Measurements from ENCODE around the gene PDYN.
"Not testable (repeated sequence)": the region's sequence is repeated elsewhere in the genome, so short reads cannot be mapped to it uniquely, and the experiment has no call there.

PDYN gene

GRCh38 chr20:1993986-1994385, at the start of gene PDYN:
Gene PDYN, minus strand, starts transcription at chr20:1994058. Its CDS starts 10,974 bp downstream, at chr20:1983084.
- DNase-seq (ENCODE audit: low spot score) = no peak

GRCh38 chr20:2042400-2042799, 48.5 kb upstream of the PDYN start:
- DNase-seq (ENCODE audit: low spot score) = no peak

GRCh38 chr20:2038161-2038560, 44.3 kb upstream of the PDYN start:
- no peak for DNase-seq (ENCODE audit: low spot score)

GRCh38 chr20:2037296-2037914, 43.5 kb upstream of the PDYN start:
- DNase-seq (ENCODE audit: low spot score) = no peak

DNA sequence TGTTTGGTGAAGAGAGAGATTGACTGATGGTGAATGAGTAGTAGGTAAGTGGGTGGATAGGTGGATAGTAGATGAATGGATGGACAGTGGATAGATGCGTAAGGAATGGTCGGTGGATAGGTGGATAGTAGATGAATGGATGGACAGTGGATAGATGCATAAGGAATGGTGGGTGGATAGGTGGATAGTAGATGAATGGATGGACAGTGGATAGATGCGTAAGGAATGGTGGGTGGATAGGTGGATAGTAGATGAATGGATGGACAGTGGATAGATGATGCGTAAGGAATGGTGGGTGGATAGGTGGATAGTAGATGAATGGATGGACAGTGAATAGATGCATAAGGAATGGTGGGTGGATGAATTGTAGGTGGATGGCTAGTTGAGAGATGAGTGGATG, 42.5 kb upstream of the PDYN start:
- not testable (repeated sequence) for DNase-seq (ENCODE audit: low spot score)

- peak; percentile 3 for DNase-seq (ENCODE audit: low spot score)
Measured at GRCh38 chr20:2032168-2032567, 38.3 kb upstream of the PDYN start.

DNA sequence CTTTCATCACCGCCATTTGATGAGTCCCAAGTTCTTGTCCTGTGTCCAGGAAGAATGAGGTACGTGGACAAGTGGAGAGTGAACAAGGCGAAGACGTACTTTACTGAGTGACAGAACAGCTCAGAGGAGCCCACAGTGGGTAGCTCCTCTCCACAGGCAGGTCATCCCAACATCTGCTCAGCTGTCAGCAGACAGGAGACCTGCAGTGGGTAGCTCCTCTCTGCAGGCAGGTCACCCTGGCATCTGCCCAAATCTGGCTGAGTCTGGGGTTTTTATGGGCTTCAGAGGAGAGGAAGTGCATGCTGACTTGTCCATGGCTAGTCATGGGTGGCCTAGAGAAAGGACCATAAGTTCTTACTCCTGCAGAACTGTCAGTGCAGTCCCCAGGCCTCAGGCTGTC, 32.7 kb upstream of the PDYN start:
- DNase-seq (ENCODE audit: low spot score) = no peak

DNA sequence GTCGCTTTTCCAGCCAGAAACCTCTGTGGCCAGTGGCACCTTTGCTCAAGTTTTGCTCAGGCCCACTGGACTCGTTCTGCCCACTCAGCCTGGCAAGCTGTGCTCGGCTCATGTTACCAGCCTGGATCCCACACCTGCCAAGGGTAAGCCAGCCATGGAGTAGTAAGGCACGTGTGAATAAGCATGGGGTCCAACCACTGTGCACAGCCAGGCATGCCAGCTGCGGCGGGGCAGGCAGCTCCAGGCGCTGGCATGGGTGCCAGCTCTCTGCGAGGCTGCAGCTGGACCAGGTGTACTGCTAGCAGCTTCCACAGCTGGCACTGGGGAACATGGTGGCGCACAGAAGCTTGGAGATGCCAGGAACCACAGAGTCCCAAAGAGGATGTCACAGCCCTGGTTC, 32.1 kb upstream of the PDYN start:
- no peak for DNase-seq (ENCODE audit: low spot score)

DNA sequence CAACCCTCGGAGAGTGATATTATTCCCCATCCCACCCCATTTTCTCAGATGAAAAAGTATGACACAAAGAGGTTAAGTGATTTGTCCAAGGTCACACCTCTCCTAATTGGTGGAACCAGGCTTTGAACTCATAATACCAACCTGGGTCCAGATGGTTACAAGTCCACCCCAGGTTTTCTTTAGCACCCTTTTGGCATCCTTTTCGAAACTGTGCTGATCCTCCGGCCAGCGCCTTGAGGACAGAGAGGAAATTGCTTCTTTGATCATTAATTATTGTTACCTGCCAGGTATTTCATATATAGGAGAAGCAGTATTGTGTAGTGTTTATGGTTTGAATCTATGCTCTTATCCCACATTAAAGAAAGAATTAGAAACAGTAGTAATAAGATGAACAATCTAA, 29.3 kb upstream of the PDYN start:
- no peak for DNase-seq (ENCODE audit: low spot score)

DNA sequence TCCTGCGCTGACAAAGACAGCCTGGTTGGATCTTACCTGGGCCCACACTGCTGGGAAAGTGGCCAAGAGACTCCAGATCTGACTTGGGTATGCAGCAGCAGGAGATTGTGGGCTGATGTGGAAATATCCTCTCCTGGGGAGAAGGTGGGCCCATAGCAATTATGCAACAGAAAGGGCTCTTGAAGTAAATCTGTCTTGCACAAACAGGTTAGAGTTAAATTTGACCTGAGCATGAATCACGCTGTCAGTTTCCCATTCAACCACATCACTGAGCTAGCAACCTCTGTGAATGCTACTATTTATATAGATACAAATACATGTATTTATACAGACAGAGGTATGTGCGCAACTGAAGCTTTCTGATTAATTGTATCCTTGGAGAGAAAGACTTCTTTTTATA, 28.3 kb upstream of the PDYN start:
- DNase-seq (ENCODE audit: low spot score) = no peak

DNA sequence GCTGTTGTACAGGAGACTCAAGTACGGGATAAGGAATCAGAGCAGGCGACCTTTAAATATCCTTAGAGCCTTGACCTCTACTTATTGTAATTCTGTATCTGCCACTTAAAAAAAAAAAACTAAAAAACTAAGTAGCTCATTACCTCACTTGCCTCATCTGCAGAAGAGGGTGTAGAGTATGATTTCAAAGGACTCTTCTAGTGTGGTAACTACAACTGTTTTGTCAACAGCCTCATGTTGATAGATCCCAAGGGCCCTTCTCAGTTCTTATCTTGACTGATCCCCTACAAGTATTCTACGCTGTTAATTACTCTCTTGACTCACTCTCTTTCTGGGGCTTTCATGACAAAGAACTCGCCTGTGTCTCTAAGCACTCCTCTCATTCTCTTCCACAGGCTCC, 16.7 kb upstream of the PDYN start:
- DNase-seq (ENCODE audit: low spot score) = no peak

DNA sequence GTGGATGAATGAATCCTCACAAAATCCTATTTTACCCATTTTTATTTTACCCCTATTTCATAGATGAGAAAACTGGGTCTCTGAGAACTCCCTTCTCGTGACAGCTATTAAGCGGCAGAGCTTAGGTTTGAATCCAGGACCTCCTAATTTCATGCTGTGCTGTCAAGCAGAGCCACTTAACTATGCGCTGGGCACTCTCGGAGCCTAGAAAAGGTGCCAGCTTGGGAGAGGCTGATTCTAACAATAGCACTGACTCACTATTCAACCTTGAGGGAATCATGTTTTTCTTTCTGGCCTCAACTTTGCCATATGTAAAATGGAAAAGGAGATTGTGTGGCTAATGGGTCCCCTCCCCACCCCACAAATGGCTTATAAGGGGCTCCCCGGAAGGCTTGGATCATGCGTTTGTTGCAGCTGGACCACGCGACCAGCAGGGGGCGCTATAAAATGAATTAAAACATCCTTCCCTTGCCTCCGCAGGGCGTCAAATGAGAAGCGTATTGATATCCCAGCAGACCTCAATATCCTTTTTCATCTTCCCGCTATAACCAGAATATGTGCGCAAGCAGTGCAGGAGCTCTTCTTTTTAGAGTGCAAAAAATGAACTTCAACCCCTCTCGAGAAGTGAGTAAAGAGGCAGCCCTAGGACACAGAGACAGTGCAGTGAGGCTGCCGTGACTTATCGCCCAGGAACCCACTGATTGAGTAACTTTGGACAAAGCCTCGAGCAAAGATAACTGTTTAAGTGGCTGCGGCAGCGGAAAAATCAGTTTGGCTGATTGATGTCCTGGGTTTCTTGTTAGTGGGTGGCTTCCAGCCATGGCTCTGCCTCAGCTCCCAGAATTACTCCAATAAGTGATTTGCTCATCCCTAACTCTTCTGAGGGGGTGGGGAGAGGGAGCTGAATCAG, 12.8 kb upstream of the PDYN start:
- DNase-seq (ENCODE audit: low spot score) = peak; percentile 58

DNA sequence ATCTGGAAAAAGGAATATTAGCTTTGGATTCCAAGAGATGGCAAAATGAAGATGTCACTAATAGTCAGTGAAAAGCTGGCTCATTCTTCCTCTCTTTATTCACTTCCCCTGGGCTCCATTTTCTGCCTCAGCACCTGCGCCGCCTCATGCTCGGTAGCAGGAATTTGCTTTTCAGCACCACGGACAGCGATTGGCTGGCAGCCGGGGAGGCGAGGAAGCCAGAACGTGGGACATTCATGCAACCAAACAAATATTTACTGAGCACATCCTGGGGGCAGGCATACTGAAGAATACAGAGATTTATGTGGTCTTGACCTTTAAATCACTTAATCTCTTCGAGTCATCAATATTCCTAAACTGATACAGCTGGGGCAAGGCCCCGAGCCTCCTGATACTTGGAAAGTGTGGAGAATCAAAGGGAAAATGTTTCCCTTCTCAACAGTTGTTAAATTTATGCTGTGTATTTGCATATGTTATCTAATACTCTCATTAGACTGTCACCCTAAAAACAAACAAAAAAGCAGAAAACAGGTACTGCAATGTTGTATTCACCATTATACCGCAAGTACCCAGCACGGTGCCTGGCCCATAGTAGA, 12.1 kb upstream of the PDYN start:
- peak; percentile 72 for DNase-seq (ENCODE audit: low spot score)

GRCh38 chr20:2005359-2005758, 11.5 kb upstream of the PDYN start:
- DNase-seq (ENCODE audit: low spot score) = no peak

DNA sequence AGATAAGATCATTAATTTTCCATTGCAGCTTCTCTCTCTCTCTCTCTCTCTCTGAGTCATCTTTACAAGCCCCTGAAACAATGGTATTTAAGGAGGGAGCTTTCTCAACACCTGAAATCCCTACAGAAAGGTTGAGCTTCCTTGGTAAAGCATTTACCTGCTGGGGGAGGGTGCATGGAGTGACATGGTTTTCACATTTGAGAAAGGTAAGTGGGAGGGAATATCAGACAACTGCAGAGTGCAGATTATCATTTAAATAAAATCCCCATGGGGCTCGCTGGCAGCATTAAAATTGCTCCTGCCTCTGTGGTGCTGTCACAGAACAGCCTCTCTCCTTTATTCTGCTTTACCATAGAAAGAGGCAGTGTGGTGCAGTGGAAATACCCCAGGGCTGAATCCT, 10.3 kb upstream of the PDYN start:
- no peak for DNase-seq (ENCODE audit: low spot score)

DNA sequence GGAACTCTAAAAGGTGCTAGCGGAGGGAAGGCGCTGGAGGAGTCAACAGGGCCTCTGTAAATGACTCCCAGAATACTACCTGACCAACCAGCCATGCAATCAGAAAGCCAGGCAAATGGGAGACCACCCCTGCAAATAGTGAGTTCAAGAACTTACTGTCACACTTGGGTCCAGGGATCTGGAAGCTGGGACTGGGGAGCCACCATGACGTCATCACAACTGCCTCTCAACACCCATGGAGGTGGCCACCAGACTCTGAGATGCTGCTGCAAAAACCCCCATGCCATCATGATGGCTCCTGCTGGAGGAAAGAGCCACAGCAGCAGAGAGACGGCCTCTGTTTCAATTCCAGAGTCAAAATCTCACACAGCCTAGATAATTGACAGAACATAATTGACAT, 8.5 kb upstream of the PDYN start:
- DNase-seq (ENCODE audit: low spot score) = no peak

- no peak for DNase-seq (ENCODE audit: low spot score)
Measured at GRCh38 chr20:2001119-2001518, 7.3 kb upstream of the PDYN start.

DNA sequence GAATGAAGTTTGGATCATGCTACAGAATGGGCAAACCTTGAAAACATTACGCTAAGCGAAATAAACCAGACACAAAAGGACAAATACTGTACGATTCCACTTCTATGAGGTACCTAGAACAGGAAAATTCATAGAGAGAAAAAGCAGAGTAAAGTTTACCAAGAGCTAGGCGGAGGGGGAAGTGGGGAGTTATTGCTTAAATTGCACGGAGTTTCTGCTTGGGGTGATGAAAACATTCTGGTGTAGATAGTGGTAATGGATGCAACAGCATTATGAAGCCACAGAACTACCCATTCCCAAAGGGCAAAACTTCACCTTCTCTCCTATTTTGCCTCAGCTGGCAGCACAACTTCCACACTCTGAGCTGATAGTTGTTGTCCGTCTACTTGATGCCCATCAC, 6.4 kb upstream of the PDYN start:
- DNase-seq (ENCODE audit: low spot score) = no peak

DNA sequence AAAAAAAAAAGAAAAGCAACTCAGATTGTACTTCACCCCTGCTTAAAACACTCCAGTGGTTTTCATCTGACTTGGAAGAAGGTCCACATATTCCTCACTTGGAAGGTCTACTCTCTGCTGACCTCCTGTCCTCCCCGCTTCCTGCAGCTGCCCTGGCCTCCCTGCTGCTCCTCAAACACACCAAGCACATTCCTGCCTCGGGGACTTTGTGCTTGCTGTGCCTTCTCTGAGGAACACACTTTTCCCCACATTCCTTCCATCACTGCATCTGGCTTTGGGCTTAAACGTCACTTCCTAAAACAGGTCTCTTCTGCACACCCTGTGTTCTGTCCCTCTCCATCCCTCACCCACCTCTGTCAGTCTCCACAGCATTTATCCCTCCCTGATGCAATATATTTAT, 4.9 kb upstream of the PDYN start:
- no peak for DNase-seq (ENCODE audit: low spot score)

DNA sequence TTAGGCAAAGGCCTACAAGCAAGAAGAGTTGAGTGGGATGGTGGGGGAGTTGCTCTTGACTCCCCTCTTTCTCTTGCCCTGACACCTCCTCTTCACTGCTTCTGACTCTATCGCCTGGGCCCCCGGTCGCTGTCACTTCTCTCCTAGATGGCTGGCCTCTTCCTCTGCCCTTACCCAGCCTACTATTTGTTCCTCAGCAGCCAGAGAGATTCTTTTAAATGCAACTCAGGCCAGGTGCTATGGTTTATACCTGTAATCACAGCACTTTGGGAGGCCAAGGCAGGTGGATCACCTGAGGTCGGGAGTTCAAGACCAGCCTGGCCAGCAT, 4.3 kb upstream of the PDYN start:
- DNase-seq (ENCODE audit: low spot score) = no peak

- DNase-seq (ENCODE audit: low spot score) = no peak
Measured at GRCh38 chr20:1997483-1998192, 3.8 kb upstream of the PDYN start.

DNA sequence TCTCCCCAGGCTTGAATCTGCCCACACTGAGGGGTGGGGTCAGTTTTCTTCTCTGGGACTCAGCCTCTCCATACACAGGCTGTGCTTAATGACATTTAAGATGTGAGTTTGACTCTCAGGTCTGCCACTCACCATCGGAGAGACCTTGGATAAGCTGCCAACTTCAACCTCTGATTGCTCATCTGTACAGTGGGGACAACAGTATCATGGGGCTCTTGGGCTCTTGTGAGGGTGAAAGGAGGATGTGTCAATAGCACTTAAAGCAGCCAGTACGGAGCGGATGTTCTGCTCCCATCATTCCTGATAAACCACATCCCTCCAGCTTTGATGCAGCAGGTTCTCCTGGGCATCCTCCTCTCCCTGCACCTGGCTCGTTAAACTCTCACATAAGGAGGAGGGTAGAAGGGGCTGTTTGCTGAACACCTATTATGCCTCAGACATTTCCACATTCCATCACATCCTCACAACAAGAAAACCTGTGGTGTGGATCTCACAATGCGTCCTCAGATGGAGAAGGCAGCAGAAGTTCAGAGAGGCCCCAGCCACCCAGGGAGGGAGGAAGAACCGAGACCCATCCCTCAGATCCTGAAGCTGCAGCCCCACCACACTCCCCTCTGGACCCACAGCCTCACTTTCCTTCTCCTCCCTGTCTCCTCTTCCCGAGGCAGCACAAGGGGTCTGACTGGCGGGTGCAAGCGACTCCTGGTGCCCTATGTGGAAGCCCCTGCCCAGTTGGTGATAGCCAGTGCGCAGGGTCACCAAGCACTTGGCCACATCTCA, 1.9 kb upstream of the PDYN start:
- DNase-seq (ENCODE audit: low spot score) = no peak

All from Ammon's horn (tissue), 1 donor.